LHCN-M2 (cell line): ENCODE results near the gene MAG. TPM values are rescaled to one million over a fixed set of nuclear protein-coding genes. Genes with fewer than 3 reads are reported as not detected.
"Not testable (repeated sequence)": the region's sequence is repeated elsewhere in the genome, so short reads cannot be mapped to it uniquely, and the experiment has no call there.

ENCODE experiments used
- DNase-seq: peaks from one replicate; pipeline ENCODE4 v3.0.0-alpha.2; 2012; ENCODE audit warnings: low read depth
- total RNA-seq: library from RNA; depleted of rRNA; stranded (reverse); fragments of >200 nt; gene quantifications from 2 replicates; pipeline ENCODE4 v1.2.3, GENCODE V29; 2014

The MAG gene
- total RNA-seq, 1 experiment from 2014 or later = not detected

DNA sequence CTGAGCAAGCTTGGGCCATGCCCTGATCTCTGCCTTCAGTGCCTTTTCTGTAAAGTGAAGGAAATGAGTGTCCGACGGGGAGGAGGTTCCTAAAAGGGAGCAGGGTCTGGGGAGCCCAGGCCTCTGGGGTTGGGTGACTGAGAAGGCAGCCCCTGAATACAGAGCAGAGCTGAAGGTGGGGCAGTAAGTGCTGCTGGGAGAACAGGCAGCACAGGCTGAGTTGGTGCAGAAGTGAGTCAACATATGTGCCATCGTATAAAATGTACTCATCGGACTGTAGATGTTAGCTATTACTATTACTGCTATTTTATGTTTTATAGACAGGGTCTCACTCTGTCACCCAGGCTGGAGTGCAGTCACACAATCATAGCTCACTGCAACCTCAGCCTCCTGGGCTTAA lies 10.7 kb upstream of the MAG start:
- DNase-seq = no peak

- DNase-seq = no peak
These were observed 7.5 kb upstream of the MAG start for GRCh38 chr19:35284153-35285094.

DNA sequence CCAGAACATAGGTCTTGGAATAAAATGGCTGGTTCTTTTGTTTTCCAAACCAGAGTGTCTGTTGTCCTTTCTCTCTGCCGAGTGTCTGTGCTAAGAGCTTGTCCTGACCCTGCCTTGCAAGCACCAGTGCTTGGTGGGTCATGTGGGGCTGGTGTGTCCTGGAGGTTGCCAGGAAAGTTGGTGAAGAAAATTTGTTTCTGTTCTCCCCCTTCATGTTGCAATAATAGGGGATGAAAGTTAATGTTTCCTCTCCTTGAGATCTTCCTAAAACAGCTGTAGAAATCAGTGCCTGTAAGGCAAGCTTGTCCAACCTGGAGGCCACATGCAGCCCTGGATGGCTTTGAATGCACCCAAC lies 6.9 kb upstream of the MAG start:
- no peak for DNase-seq

- not testable (repeated sequence) for DNase-seq
These were observed 6.5 kb upstream of the MAG start for GRCh38 chr19:35285465-35285864.

DNA sequence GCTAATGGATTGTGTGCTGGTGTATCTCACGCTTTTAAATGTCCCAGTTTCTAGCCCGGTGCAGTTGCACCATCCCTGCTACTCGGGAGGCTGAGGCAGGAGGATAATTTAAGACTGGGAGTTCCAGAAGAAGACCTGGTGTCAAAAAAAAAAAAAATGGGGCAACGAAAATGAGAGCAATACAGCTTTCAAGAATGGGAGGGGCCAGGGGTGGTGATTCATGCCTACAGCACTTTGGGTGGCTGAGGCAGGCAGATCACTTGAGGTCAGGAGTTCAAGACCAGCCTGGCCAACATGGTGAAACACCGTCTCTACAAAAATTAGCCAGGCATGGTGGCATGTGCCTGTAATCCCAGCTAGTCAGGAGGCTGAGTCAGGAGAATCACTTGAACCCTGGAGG lies 5.9 kb upstream of the MAG start:
- DNase-seq = not testable (repeated sequence)

GRCh38 chr19:35287713-35288112 lies 4.2 kb upstream of the MAG start:
- no peak for DNase-seq

DNA sequence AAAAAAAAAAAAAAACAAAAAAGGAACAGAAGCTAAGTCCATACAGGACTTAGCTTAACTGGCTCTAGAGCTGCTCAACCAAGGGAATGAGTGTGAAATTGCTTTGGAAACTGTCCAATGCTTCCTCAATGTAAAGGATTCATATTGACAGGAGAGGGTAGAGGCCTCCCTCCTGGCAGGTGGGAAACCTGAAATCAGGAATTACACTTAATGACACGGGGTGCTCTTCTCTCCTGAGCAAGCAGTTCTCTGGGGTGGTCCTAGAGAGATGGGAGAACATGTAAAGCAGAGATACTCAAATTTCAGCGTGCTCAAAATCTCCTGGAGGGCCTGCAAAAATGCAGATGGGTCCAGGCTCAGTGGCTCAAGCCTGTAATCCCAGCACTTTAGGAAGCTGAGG lies 3.6 kb upstream of the MAG start:
- DNase-seq = no peak

GRCh38 chr19:35288906-35289305 lies 3.1 kb upstream of the MAG start:
- DNase-seq = no peak

GRCh38 chr19:35290381-35291127 lies 1.4 kb upstream of the MAG start:
- DNase-seq = no peak

GRCh38 chr19:35291259-35291658 lies 702 bp upstream of the MAG start:
- DNase-seq = no peak

GRCh38 chr19:35292421-35293362 lies 731 bp downstream of the MAG start:
- DNase-seq = no peak

- DNase-seq = no peak
These were observed 1.4 kb downstream of the MAG start for GRCh38 chr19:35293363-35293739.

DNA sequence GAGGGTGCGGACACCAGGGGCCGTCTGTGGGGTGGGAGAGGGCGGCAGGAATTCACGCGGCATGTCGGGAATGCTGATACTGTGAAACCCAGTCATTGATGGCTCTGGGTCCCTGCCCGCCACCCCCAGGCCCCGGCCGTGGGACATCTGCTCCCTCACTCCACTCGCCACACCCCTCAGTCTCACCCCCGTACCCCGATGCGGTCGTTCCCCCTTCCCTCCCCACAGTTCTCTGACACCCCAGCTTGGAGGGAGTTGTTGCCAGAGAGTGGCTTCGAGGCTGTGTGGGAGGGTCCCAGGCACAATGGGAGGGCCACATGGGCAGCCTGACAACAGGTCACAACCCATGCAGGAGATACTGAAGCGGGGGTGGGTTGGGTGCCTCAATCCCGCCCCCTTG lies 1.8 kb downstream of the MAG start:
- DNase-seq = no peak

DNA sequence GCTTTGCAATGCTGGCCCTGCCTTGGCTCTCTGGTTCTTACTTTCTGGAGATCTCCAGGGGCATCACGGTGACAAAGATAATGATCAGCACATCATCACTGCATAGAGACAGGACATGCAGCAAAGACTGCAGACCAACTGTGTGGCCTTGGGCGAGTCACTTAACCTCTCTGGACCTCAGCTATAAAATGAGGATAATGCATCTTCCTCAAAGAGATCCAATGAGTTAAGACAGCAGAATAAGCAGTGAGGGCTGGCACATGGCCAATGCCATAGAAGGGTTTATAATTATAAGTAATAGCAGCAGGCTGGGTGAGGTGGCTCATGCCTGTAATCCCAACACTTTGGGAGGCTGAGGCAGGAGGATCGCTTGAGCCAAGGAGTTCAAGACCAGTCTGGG lies 2.4 kb downstream of the MAG start:
- no peak for DNase-seq

DNA sequence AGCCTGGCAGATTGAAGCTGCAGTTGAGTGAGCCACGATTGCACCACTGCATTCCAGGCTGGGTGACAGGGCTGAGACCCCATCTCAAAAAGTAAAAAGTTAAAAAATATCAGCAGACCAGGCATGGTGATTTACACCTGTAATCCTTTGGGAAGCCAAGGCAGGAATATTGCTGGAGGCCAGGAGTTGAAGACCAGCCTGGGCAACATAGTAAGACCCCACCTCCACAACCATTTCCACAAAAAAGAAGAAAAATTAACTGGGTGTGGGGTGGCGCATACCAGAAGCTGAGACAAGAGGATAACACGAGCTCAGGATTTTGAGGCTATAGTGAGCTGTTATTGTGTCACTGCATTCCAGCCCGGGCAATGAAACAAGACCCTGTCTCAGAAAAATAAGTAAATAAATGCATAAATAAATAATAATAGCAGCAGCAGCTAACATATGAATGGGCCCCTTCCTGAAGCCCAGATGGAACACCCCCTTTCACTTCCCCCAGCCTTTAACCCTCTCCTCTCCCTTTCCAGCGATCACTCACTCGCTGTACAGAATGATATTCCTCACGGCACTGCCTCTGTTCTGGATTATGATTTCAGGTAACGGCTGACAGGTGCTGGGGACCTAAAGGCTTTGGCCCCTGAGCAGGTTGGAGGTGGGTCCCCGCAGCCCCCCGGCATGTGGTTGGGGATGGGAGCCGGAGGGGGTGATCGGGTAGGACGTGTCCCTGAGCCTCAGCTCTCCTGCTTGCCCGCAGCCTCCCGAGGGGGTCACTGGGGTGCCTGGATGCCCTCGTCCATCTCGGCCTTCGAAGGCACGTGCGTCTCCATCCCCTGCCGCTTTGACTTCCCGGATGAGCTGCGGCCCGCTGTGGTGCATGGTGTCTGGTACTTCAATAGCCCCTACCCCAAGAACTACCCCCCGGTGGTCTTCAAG lies 3.2 kb downstream of the MAG start:
- no peak for DNase-seq

GRCh38 chr19:35295792-35296462 lies 4.0 kb downstream of the MAG start:
- DNase-seq = no peak

DNA sequence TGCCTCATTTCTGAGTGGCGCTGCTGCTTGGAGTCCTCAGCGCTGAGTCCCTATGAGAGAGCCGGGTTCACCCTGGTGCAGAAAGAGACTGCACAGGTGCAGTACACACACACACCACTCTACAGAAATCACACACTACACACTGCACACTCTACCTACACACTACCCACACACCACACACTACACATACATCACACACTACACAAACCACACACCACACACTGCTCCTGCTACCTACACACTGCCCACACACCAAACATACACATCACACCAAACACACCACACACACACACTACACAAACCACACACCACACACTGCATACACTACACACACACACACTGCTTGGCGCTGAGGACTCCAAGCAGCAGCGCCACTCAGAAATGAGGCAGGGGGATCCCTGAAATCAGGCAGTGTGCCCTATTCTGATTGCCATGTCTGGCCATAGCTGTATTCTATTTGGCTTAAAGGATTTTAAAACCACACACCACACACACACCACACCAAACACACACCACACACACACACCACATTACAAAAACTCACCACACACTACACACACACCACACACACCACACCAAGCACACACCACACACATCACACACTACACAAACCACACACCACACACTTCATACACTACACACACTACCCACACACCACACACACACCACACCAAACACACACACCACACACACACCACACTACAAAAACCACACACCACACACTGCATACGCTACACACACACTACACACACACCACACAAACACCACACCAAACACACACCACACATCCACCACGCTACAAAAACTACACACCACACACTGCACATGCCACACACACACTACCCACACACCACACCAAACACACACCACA lies 4.9 kb downstream of the MAG start:
- DNase-seq = no peak

DNA sequence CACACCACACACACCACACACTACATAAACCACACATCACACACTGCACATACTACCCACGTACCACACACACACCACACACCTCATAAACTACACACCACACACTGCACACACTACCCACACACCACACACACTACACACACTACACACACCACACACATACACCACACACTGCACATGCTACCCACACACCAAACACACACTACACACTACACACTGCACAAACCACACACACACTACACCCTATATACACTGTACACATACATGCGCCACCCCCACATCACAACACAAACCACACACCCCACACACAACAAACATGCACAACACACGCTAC lies 5.5 kb downstream of the MAG start:
- no peak for DNase-seq

DNA sequence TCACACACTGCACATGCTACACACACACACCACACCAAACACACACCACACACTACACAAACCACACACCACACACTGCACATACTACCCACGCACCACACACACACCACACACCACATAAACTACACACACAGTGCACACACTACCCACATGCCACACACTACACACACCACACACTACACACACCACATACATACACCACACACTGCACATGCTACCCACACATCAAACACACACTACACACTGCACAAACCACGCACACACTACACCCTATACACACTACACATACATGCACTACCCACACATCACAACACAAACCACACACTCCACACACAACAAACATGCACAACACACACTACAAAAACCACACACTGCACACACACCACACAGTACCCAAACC lies 6.0 kb downstream of the MAG start:
- DNase-seq = no peak
